Uterus (tissue), 4 donors: ENCODE data around the gene SKAP2. TPM values are rescaled to one million over a fixed set of nuclear protein-coding genes. Genes with fewer than 3 reads are reported as not detected.

Source experiments
- DNase-seq, 2 donors: peaks; one replicate each; pipeline ENCODE4 v3.0.0-alpha.2; 2019 to 2020
- H3K27ac ChIP-seq, 2 donors: fragments of 200-600 bp; sonication (generic); 1 replicate in 1 of 2; 2 replicates in 1 of 2; pipeline ENCODE4 v1.5.1; 2016 to 2018
- H3K27me3 ChIP-seq, 2 donors: fragments of 200-600 bp; sonication (generic); one replicate each; pipeline ENCODE4 v1.5.1; 2018 to 2019; ENCODE audit warnings: control low read depth in 1 of 2
- H3K36me3 ChIP-seq, 2 donors: fragments of 200-600 bp; sonication (generic); one replicate each; pipeline ENCODE4 v1.5.1; 2019; ENCODE audit warnings: control low read depth in 1 of 2
- H3K4me1 ChIP-seq, 2 donors: fragments of 200-600 bp; sonication (generic); one replicate each; pipeline ENCODE4 v1.5.1; 2018 to 2019; ENCODE audit warnings: control low read depth in 1 of 2
- H3K4me3 ChIP-seq, 2 donors: fragments of 200-600 bp; sonication (generic); 1 replicate in 1 of 2; 2 replicates in 1 of 2; pipeline ENCODE4 v1.5.1; 2018 to 2019; ENCODE audit warnings: mild to moderate bottlenecking in 1 of 2
- H3K9me3 ChIP-seq, 2 donors: fragments of 200-600 bp; sonication (generic); one replicate each; pipeline ENCODE4 v1.5.1; 2019; ENCODE audit warnings: control low read depth in 1 of 2
- POLR2A ChIP-seq, 2 donors: fragments of 450-650 bp; IDR thresholded peaks; one replicate each; pipeline ENCODE4 v1.6.1; 2016; ENCODE audit warnings: antibody characterized with exemption in 2 of 2, mild to moderate bottlenecking in 1 of 2, moderate library complexity in 1 of 2
- intact Hi-C: fragments of 100-400 bp; cut with DNase I; formaldehyde crosslinking; loops from one replicate; pipeline ENCODE4 v1.15.1; 2023; ENCODE audit warnings: low total_unique reads
- total RNA-seq, 4 donors: library from RNA; depleted of rRNA in 3 of 4; stranded (reverse); fragments of >200 nt in 3 of 4; gene quantifications; one replicate each; pipeline versions ENCODE4 v1.1.0 to v1.2.4, GENCODE V29; 2014 to 2023
- TF ChIP-seq, protein P1 (sequence below), 4 experiments: fragments of 200-600 bp in 2 of 4; fragments of 450-650 bp in 2 of 4; sonication (generic) in 2 of 4; IDR thresholded peaks; one replicate each; pipeline ENCODE4 v1.5.1; 2016 to 2019; ENCODE audit warnings: antibody characterized with exemption in 4 of 4, mild to moderate bottlenecking in 2 of 4, moderate library complexity in 1 of 4
- donor health status: DM: yes; HTN: yes; CAD: no.

SKAP2 gene
- total RNA-seq, 4 donors from 2014 or later, result 3.3 to 50.6 (median 12.6) TPM

GRCh38 chr7:26743205-26743604 is 121.2 kb downstream of the SKAP2 start:
- intact Hi-C loops, result no loop called here
- peaks cover 0 to 6% of the 10 kb centered on the region in 2 donors for H3K27me3 ChIP-seq

DNA sequence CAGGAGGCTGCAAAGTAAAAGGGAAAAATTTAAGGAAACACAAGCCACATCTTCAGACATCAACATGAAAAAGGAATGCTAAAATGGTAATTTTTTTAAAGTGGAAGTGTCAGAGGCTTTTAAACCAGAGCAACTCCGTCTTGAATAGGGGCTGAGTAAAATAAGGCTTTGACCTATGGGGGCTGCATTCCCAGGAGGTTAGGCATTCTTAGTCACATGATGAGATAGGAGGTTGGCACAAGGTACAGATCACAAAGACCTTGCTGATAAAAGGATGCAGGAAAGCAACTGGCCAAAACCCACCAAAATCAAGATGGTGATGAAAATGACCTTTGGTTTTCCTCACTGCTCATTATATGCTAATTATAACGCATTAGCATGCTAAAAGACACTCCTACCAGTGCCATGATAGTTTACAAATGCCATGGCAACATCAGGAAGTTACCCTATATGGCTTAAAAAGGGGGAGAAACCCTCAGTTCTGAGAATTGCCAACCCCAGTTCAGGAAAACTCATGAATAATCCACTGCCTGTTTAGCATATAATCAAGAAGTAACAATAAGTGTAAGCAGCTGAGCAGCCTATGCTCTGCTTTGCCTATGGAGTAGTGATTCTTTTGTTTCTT is 128.3 kb downstream of the SKAP2 start:
- Histone ChIP-seq H3K27me3 (no peaks in the 10 kb centered on the region), H3K36me3 (no peaks in the 10 kb centered on the region), H3K9me3 (no peaks in the 10 kb centered on the region), H3K4me3 (no peak overlapping the region), H3K4me1 (no peaks in the 10 kb centered on the region), H3K27ac (no peak overlapping the region)
- intact Hi-C loops, result no loop called here
- no peak for DNase-seq
- TF ChIP-seq POLR2A (IDR thresholded peaks at IDR 0.05), result no peak
- TF ChIP-seq, protein P1, sequence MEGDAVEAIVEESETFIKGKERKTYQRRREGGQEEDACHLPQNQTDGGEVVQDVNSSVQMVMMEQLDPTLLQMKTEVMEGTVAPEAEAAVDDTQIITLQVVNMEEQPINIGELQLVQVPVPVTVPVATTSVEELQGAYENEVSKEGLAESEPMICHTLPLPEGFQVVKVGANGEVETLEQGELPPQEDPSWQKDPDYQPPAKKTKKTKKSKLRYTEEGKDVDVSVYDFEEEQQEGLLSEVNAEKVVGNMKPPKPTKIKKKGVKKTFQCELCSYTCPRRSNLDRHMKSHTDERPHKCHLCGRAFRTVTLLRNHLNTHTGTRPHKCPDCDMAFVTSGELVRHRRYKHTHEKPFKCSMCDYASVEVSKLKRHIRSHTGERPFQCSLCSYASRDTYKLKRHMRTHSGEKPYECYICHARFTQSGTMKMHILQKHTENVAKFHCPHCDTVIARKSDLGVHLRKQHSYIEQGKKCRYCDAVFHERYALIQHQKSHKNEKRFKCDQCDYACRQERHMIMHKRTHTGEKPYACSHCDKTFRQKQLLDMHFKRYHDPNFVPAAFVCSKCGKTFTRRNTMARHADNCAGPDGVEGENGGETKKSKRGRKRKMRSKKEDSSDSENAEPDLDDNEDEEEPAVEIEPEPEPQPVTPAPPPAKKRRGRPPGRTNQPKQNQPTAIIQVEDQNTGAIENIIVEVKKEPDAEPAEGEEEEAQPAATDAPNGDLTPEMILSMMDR (IDR thresholded peaks at IDR 0.05), result no peak

More at GRCh38 chr7:26743205-26743604, 121.2 kb downstream of the SKAP2 start:
- Histone ChIP-seq H3K9me3 (no peaks in the 10 kb centered on the region), H3K36me3 (no peaks in the 10 kb centered on the region), H3K4me3 (no peak overlapping the region), H3K4me1 (no peaks in the 10 kb centered on the region), H3K27ac (no peak overlapping the region)
- DNase-seq, result no peak
- no peak for TF ChIP-seq POLR2A (IDR thresholded peaks at IDR 0.05)
- TF ChIP-seq, protein P1 (IDR thresholded peaks at IDR 0.05), result no peak

- no peak for DNase-seq
- no peak overlapping the region for H3K27ac ChIP-seq
- intact Hi-C loops, result no loop called here
- no peaks in the 10 kb centered on the region for H3K36me3 ChIP-seq
- H3K9me3 ChIP-seq, result no peaks in the 10 kb centered on the region
- H3K27me3 ChIP-seq, result no peaks in the 10 kb centered on the region
- H3K4me1 ChIP-seq, result no peaks in the 10 kb centered on the region
- TF ChIP-seq, protein P1 (IDR thresholded peaks at IDR 0.05), result no peak
- no peak overlapping the region for H3K4me3 ChIP-seq
Observed at GRCh38 chr7:26729150-26729775, 135.1 kb downstream of the SKAP2 start.

DNA sequence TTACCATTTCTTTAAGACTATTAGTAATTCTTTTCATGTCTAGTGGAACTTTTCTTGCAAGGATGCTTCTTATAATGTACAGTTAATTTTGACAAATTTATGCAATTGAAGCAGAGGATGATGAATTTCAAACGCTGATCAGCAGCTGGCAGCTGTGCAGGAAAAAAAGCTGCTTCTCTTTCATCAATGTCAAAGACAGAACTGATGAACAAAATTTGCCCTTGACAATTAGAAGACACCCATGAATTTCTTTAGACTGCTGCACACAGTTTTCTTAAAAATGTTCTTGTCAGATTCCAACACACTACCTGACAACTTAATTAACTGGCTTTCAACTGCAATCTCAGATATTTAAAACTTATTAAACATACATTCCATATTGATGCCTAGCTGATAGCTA is 138.3 kb downstream of the SKAP2 start:
- Histone ChIP-seq H3K4me1 (no peaks in the 10 kb centered on the region), H3K4me3 (no peak overlapping the region)
- intact Hi-C loops, result no loop called here

DNA sequence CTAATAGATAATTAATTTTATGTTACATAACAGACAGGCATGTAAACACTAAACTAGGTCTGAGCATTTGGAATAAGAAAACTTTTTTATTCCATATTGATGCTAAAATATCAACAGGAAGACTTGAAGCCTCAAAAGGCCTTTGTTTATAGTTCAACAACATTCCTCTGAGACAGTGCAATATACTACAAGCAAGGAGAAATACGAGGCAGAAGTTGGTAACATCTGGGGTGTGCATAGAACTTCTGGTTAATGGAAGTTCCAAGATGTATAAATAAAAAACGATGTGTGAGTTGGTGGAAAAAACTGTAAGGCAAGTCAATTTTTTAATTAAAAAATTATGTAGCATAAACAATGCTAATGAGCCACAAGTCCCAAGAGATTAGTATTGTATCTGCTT is 139.6 kb downstream of the SKAP2 start:
- H3K9me3 ChIP-seq, result no peaks in the 10 kb centered on the region
- intact Hi-C loops, result no loop called here
- H3K27me3 ChIP-seq, result no peaks in the 10 kb centered on the region
- no peak for TF ChIP-seq POLR2A (IDR thresholded peaks at IDR 0.05)
- TF ChIP-seq, protein P1 (IDR thresholded peaks at IDR 0.05), result no peak
- DNase-seq, result no peak
- H3K4me3 ChIP-seq, result no peak overlapping the region
- H3K4me1 ChIP-seq, result no peaks in the 10 kb centered on the region
- H3K27ac ChIP-seq, result no peak overlapping the region
- H3K36me3 ChIP-seq, result no peaks in the 10 kb centered on the region

More for the DNA sequence above, 138.3 kb downstream of the SKAP2 start:
- H3K27ac ChIP-seq, result no peak overlapping the region
- TF ChIP-seq, protein P1 (IDR thresholded peaks at IDR 0.05), result no peak
- TF ChIP-seq POLR2A (IDR thresholded peaks at IDR 0.05), result no peak
- no peaks in the 10 kb centered on the region for H3K9me3 ChIP-seq
- no peaks in the 10 kb centered on the region for H3K36me3 ChIP-seq
- DNase-seq, result no peak
- H3K27me3 ChIP-seq, result no peaks in the 10 kb centered on the region
